Heart left ventricle (tissue), 16 donors: ENCODE data around the gene TBCE. TPM values are rescaled to one million over a fixed set of nuclear protein-coding genes. Genes with fewer than 3 reads are reported as not detected.
A peak's percentile ranks its signal among the peaks of the same experiment; 100 is the strongest.

Experiments
- ATAC-seq, 4 donors: fragments of 200-7000 bp; cut with Tn5 transposase; one replicate each; pipeline ENCODE4 v1.9.1; 2020 to 2022; ENCODE audit warnings: moderate library complexity in 4 of 4, mild to moderate bottlenecking in 3 of 4, moderate number of reproducible peaks in 1 of 4
- DNase-seq, 5 donors: peaks; one replicate each; pipeline ENCODE4 v3.0.0-alpha.2; 2020
- H3K27ac ChIP-seq, 12 donors: fragments of 200-600 bp; sonication (generic) in 4 of 12; one replicate each; pipeline versions ENCODE4 v1.5.0 to v1.8.0; 2016 to 2022; ENCODE audit warnings: mild to moderate bottlenecking in 2 of 12
- H3K27me3 ChIP-seq, 9 donors: fragments of 200-600 bp; sonication (generic) in 2 of 9; one replicate each; pipeline versions ENCODE4 v1.5.1 to v1.8.0; 2016 to 2022; ENCODE audit warnings: mild to moderate bottlenecking in 3 of 9
- H3K36me3 ChIP-seq, 9 donors: fragments of 200-600 bp; sonication (generic) in 2 of 9; one replicate each; pipeline versions ENCODE4 v1.5.0 to v1.8.0; 2018 to 2022; ENCODE audit warnings: mild to moderate bottlenecking in 2 of 9
- H3K4me1 ChIP-seq, 12 donors: fragments of 200-600 bp; sonication (generic) in 4 of 12; one replicate each; pipeline versions ENCODE4 v1.5.0 to v1.8.0; 2016 to 2022; ENCODE audit warnings: mild to moderate bottlenecking in 3 of 12
- H3K4me3 ChIP-seq, 12 donors: fragments of 200-600 bp; sonication (generic) in 4 of 12; one replicate each; pipeline versions ENCODE4 v1.5.0 to v1.8.0; 2017 to 2022; ENCODE audit warnings: mild to moderate bottlenecking in 9 of 12, moderate library complexity in 4 of 12
- H3K9me3 ChIP-seq, 12 donors: fragments of 200-600 bp; sonication (generic) in 4 of 12; one replicate each; pipeline versions ENCODE4 v1.5.0 to v1.8.0; 2016 to 2022; ENCODE audit warnings: mild to moderate bottlenecking in 1 of 12
- POLR2A ChIP-seq, 2 donors: fragments of 450-650 bp; IDR thresholded peaks; one replicate each; pipeline ENCODE4 v1.6.1; 2017; ENCODE audit warnings: antibody characterized with exemption in 2 of 2, mild to moderate bottlenecking in 2 of 2, moderate library complexity in 2 of 2
- WGBS, 4 donors: extraction: QIAGEN DNeasy Blood & Tissue Kit in 2 of 4; methylation state at CpG; one replicate each; pipeline versions ENCODE4 v1.1.5 to v1.1.7; 2013 to 2018; 5-methylcytosine and 5-hydroxymethylcytosine counted together
- intact Hi-C, 10 donors: fragments of 100-400 bp; cut with DNase I; formaldehyde crosslinking; loops; one replicate each; pipeline versions ENCODE4 v1.11.1 to v1.14.2; 2022
- polyA plus RNA-seq, 2 donors: library from polyadenylated mRNA; stranded (reverse); fragments of 200-250 nt; gene quantifications; one replicate each; pipeline ENCODE4 v1.2.3, GENCODE V29; 2013
- total RNA-seq, 9 donors: library from RNA; depleted of rRNA in 2 of 9; stranded (reverse); fragments of >200 nt in 2 of 9; fragmentation: NEBNext Ultra II Directional in 3 of 9; extraction: Animal tissue kit (Norgen Biotek cat#: 25700) in 3 of 9; gene quantifications; one replicate each; pipeline versions ENCODE4 v1.1.0 to v1.2.4, GENCODE V29; 2016 to 2023
- TF ChIP-seq, protein P1 (sequence below), 12 donors: fragments of 200-600 bp; sonication (generic) in 4 of 12; IDR thresholded peaks; one replicate each; pipeline versions ENCODE4 v1.5.0 to v1.8.0; 2018 to 2022; ENCODE audit warnings: antibody characterized with exemption in 12 of 12, mild to moderate bottlenecking in 5 of 12
- donor health status: ischemic (EF 13 %, LVEDD 7.1; RV severe dilation, severe dysfunction).
- donor health status: healthy with polysubstance abuse.
- donor health status: DM: no; HTN: yes; CAD: no.
- donor health status: DM: no; HTN: no; CAD: no.
- donor health status: ischemic (EF 25% LVEDD 6.9; RV normal size, moderate dysfunction).
- donor health status: ischemic (EF 25% LVEDD 5.7; RV mildly dilated, moderate dysfunction).
- donor health status: healthy.
- donor health status: DM: yes; HTN: yes; CAD: no.
- donor health status: ischemic (EF 35%, LVEDD 5.7; RV mildly dilated, moderate dysfunction).
- donor health status: nonischemic (EF 11% LVEDD 7.7; RV severe dilation, severe dysfunction).
- donor health status: DM: yes; HTN: yes; CAD: no.
- donor health status: PGD.
- donor health status: ischemic (EF 29% LVEDD 5.4; RV normal size, mild dysfunction).
- donor health status: nonischemic (EF 23%, LVEDD 6.1; RV moderate dilation, normal function).

TBCE gene
- total and polyA plus RNA-seq, 11 donors: 15.2 to 39.5 (median 18.2) TPM

DNA sequence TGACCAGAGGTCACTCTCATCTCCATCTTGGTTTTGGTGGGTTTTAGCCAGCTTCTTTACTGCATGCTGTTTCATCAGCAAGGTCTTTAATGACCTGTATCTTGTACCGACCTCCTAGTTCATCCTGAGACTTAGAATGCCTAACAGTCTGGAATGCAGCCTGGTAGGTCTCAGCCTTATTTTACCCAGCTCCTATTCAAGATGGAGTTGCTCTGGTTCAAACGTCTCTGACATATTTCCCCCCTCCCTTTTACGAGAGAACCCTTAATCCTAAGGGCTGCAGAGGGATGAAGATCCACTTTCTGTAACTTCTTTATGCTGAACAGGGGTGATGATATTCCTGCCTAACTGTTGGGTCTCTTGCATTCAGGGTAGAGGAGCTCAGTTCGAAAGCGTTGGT, 43.2 kb downstream of the TBCE start:
- H3K4me1 ChIP-seq: peaks cover 0 to 14% (median 3%) of the 10 kb centered on the region in 12 donors
- H3K27me3 ChIP-seq: no peaks in the 10 kb centered on the region
- ATAC-seq (no peak), DNase-seq (no peak)
- intact Hi-C loops: loop anchor here in 6 of 10 donors (10.0 kb wide), 5 partner anchors 76 to 936 kb away; partner anchors contain the start of genes ARID4B (in 2 of the 6), GGPS1 (in 2 of the 6) and TARBP1 (in 1 of the 6)
- H3K36me3 ChIP-seq: peaks cover 0 to 15% (median 5%) of the 10 kb centered on the region in 9 donors
- H3K27ac ChIP-seq: no peak overlapping the region
- no peak for TF ChIP-seq POLR2A (IDR thresholded peaks at IDR 0.05)
- TF ChIP-seq, protein P1, sequence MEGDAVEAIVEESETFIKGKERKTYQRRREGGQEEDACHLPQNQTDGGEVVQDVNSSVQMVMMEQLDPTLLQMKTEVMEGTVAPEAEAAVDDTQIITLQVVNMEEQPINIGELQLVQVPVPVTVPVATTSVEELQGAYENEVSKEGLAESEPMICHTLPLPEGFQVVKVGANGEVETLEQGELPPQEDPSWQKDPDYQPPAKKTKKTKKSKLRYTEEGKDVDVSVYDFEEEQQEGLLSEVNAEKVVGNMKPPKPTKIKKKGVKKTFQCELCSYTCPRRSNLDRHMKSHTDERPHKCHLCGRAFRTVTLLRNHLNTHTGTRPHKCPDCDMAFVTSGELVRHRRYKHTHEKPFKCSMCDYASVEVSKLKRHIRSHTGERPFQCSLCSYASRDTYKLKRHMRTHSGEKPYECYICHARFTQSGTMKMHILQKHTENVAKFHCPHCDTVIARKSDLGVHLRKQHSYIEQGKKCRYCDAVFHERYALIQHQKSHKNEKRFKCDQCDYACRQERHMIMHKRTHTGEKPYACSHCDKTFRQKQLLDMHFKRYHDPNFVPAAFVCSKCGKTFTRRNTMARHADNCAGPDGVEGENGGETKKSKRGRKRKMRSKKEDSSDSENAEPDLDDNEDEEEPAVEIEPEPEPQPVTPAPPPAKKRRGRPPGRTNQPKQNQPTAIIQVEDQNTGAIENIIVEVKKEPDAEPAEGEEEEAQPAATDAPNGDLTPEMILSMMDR (IDR thresholded peaks at IDR 0.05): no peak
- no peaks in the 10 kb centered on the region for H3K9me3 ChIP-seq
- WGBS, 4 donors: 90 to 93% (median 91%) methylated on average over 5 of the region's 5 CpGs
- H3K4me3 ChIP-seq: no peak overlapping the region

DNA sequence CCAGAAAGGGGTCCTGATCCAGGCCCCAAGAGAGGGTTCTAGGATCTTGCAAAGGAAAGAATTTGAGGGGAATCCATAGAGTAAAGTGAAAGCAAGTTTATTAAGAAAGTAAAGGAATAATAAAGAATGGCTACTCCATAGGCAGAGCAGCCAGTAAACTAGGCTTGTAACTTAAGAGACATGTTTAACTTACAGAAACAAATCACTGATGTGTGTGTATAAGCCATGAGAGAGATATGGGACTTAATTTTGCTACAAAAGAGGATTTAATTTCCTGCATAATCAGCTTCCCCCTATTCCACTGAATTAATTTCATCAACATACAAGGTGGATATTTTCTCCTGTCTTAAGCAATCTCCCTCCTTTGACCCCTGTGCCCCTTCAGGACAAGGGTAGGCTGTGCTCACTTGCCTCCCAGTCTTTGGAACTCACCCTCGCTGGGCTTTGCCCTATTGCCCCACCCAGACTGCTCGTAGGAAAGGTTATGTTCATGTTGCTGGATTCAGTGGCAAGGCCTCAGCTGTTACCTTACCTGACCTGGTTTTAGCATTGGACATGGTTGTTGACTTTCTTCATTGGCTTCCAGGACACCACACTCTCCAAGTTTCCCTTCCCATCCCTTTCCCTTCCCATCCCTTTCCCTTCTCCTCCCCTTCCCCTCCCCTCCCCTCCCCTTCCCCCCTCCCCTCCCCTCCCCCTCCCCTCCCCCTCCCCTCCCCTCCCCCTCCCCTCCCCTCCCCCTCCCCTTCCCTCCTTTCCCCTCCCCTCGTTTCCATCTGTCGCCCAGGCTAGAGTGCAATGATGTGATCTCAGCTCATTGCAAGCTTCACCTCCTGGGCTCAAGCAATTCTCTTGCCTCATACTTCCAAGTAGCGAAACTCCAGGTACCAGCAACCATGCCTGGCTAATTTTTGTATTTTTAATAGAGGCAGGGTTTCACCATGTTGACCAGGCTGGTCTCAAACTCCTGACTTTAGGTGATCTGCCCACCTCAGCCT, 44.6 kb downstream of the TBCE start:
- no peaks in the 10 kb centered on the region for H3K9me3 ChIP-seq
- peaks cover 0 to 17% (median 3%) of the 10 kb centered on the region in 12 donors for H3K4me1 ChIP-seq
- no peak overlapping the region for H3K4me3 ChIP-seq
- no peaks in the 10 kb centered on the region for H3K27me3 ChIP-seq
- 48 to 72% (median 67%) methylated on average over 3 to 5 of the region's 5 CpGs for WGBS, 4 donors
- H3K27ac ChIP-seq: no peak overlapping the region
- ATAC-seq (peak in 1 of 4 donors; percentile 30), DNase-seq (no peak)
- peaks cover 0 to 11% (median 5%) of the 10 kb centered on the region in 9 donors for H3K36me3 ChIP-seq
- intact Hi-C loops: loop anchor here in 6 of 10 donors (10.0 kb wide), 5 partner anchors 77 to 937 kb away; partner anchors contain the start of genes ARID4B (in 2 of the 6), GGPS1 (in 2 of the 6) and TARBP1 (in 1 of the 6)
- TF ChIP-seq POLR2A (IDR thresholded peaks at IDR 0.05): no peak
- TF ChIP-seq, protein P1 (IDR thresholded peaks at IDR 0.05): no peak

- ATAC-seq: peak; percentile 78 to 80 (median 80)
- TF ChIP-seq, protein P1 (IDR thresholded peaks at IDR 0.05): peak; percentile 60 to 85 (median 72)
- TF ChIP-seq POLR2A (IDR thresholded peaks at IDR 0.05): no peak
- DNase-seq: peak in 4 of 5 donors; percentile 40 to 63 (median 56)
- H3K9me3 ChIP-seq: no peaks in the 10 kb centered on the region
- H3K36me3 ChIP-seq: peaks cover 0 to 16% (median 11%) of the 10 kb centered on the region in 9 donors
- H3K27me3 ChIP-seq: no peaks in the 10 kb centered on the region
- intact Hi-C loops: loop anchor here in 8 of 10 donors (1.0 to 10.0 kb wide), 11 partner anchors 48 to 940 kb away; partner anchors contain the start of genes ARID4B (in 4 of the 8), GGPS1 (in 4 of the 8), TARBP1 (in 1 of the 8) and TBCE (in 1 of the 8)
- no peak overlapping the region for H3K4me3 ChIP-seq
- no peak overlapping the region for H3K27ac ChIP-seq
- peaks cover 0 to 9% (median 0%) of the 10 kb centered on the region in 12 donors for H3K4me1 ChIP-seq
- 82 to 86% (median 83%) methylated on average over 7 of the region's 7 CpGs for WGBS, 4 donors
These were observed 48.0 kb downstream of the TBCE start for GRCh38 chr1:235415008-235415904.
